Ishikawa (cell line): Measurements from ENCODE around the gene LRRIQ1.

Source experiments
- CEBPB ChIP-seq: IDR thresholded peaks from 2 replicates; pipeline ENCODE4 v1.6.1; 2012
- CREB1 ChIP-seq: IDR thresholded peaks from 2 replicates; pipeline ENCODE4 v1.6.1; 2012; ENCODE audit warnings: low read depth
- EGR1 ChIP-seq: IDR thresholded peaks from 2 replicates; pipeline ENCODE4 v1.6.1; 2012
- EP300 ChIP-seq: IDR thresholded peaks from 2 replicates; pipeline ENCODE4 v1.6.1; 2012; ENCODE audit warnings: borderline replicate concordance
- FOXM1 ChIP-seq: IDR thresholded peaks from 2 replicates; pipeline ENCODE4 v1.6.1; 2012; ENCODE audit warnings: low read depth, borderline replicate concordance
- MAX ChIP-seq: IDR thresholded peaks from 2 replicates; pipeline ENCODE4 v1.6.1; 2012
- NFIC ChIP-seq: IDR thresholded peaks from 2 replicates; pipeline ENCODE4 v1.6.1; 2012
- RAD21 ChIP-seq: IDR thresholded peaks from 2 replicates; pipeline ENCODE4 v1.6.1; 2012; ENCODE audit warnings: low read depth
- REST ChIP-seq: IDR thresholded peaks from 2 replicates; pipeline ENCODE4 v1.6.1; 2012; ENCODE audit warnings: low read depth, mild to moderate bottlenecking
- TAF1 ChIP-seq: IDR thresholded peaks from 2 replicates; pipeline ENCODE4 v1.6.1; 2012; ENCODE audit warnings: low read depth, mild to moderate bottlenecking
- TCF12 ChIP-seq: IDR thresholded peaks from 2 replicates; pipeline ENCODE4 v1.6.1; 2012; ENCODE audit warnings: low read depth
- TEAD4 ChIP-seq: IDR thresholded peaks from 2 replicates; pipeline ENCODE4 v1.6.1; 2012
- USF1 ChIP-seq: IDR thresholded peaks from 2 replicates; pipeline ENCODE4 v1.6.1; 2012
- YY1 ChIP-seq: IDR thresholded peaks from 2 replicates; pipeline ENCODE4 v1.6.1; 2012; ENCODE audit warnings: low read depth
- ZBTB7A ChIP-seq: IDR thresholded peaks from 2 replicates; pipeline ENCODE4 v1.6.1; 2012; ENCODE audit warnings: low read depth

The LRRIQ1 gene

GRCh38 chr12:85277191-85277590 is 241.0 kb downstream of the LRRIQ1 start:
- no peak for TF ChIP-seq USF1
- TF ChIP-seq CEBPB, result no peak
- no peak for TF ChIP-seq TEAD4
- TF ChIP-seq EP300, result no peak
- no peak for TF ChIP-seq REST
- no peak for TF ChIP-seq YY1
- TF ChIP-seq CREB1, result no peak

- no peak for TF ChIP-seq EP300
- TF ChIP-seq REST, result no peak
- no peak for TF ChIP-seq TCF12
- no peak for TF ChIP-seq RAD21
- TF ChIP-seq CREB1, result no peak
- TF ChIP-seq FOXM1, result no peak
- TF ChIP-seq TAF1, result no peak
Measured at GRCh38 chr12:85277900-85278597, 241.9 kb downstream of the LRRIQ1 start.

GRCh38 chr12:85278598-85279448 is 242.7 kb downstream of the LRRIQ1 start:
- TF ChIP-seq TEAD4, result no peak
- TF ChIP-seq TAF1, result no peak
- TF ChIP-seq MAX, result no peak
- no peak for TF ChIP-seq FOXM1
- TF ChIP-seq USF1, result no peak

GRCh38 chr12:85279449-85280164 is 243.5 kb downstream of the LRRIQ1 start:
- TF ChIP-seq EGR1 (no peak), MAX (no peak), USF1 (no peak), ZBTB7A (no peak), NFIC (no peak), CEBPB (no peak), FOXM1 (no peak), EP300 (no peak), TEAD4 (no peak), REST (no peak), RAD21 (no peak), TCF12 (no peak), CREB1 (no peak), YY1 (no peak), TAF1 (no peak)
